Measurements from ENCODE around the gene CLTA.
A peak's percentile ranks its signal among the peaks of the same experiment; 100 is the strongest.

CLTA gene, protein sequence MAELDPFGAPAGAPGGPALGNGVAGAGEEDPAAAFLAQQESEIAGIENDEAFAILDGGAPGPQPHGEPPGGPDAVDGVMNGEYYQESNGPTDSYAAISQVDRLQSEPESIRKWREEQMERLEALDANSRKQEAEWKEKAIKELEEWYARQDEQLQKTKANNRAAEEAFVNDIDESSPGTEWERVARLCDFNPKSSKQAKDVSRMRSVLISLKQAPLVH

GRCh38 chr9:36190388-36191289 is at the start of gene CLTA:
Gene CLTA (plus strand): TSS chr9:36190921. CDS start chr9:36191057, 136 bp downstream.
- DNase-seq (ENCODE audit: low read depth), result peak; percentile 89

DNA sequence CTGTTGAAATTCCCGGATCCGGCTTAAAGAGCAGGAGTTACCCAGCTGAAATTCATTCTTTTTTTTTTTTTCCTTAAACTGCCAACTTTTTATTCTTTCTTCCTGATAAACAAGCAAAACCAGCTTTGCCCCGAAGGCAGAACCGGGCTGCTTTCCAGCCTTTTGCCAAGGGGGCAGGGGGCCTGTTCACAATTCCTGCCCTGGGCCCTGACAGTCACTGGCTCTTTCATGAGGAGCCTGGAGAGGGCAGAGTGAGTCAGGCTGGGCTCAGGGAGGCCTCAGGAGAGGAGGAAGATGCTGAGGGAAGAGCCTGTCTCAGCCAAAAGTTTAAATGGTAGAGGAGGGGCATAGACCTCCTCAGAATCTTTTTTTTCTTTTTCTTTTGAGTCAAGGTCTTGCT is 49.4 kb upstream of the CLTA start:
- DNase-seq (ENCODE audit: low read depth), result no peak

GRCh38 chr9:36141761-36142160 is 49.0 kb upstream of the CLTA start:
- no peak for DNase-seq (ENCODE audit: low read depth)

- DNase-seq (ENCODE audit: low read depth), result no peak
These were observed 48.0 kb upstream of the CLTA start for GRCh38 chr9:36142510-36143244.

GRCh38 chr9:36143245-36143641 is 47.5 kb upstream of the CLTA start:
- no peak for DNase-seq (ENCODE audit: low read depth)

GRCh38 chr9:36144309-36145232 is 46.1 kb upstream of the CLTA start:
- DNase-seq (ENCODE audit: low read depth), result no peak

DNA sequence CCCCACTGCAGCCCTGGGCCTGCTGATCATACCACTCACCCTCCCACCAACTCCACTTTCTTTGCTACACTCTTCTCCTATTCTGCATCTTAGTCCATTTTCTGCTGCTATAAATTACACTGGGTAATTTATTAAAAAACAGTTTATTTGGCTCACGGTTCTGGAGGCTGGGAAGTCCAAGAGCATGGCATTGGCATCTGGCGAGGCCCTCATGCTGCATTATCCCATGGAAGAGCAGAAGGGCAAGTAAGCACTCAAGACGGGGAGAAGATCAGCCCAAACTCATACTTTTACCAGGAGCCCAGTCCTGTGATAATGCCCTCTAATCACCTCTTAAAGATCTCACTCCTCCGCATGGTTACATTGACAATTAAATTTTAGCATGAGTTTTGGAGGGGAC is 44.8 kb upstream of the CLTA start:
- no peak for DNase-seq (ENCODE audit: low read depth)

- no peak for DNase-seq (ENCODE audit: low read depth)
These were observed 44.1 kb upstream of the CLTA start for GRCh38 chr9:36146651-36147050.

GRCh38 chr9:36147441-36148175 is 43.1 kb upstream of the CLTA start:
- no peak for DNase-seq (ENCODE audit: low read depth)

- peak; percentile 65 for DNase-seq (ENCODE audit: low read depth)
These were observed 42.2 kb upstream of the CLTA start for GRCh38 chr9:36148311-36149051.

DNA sequence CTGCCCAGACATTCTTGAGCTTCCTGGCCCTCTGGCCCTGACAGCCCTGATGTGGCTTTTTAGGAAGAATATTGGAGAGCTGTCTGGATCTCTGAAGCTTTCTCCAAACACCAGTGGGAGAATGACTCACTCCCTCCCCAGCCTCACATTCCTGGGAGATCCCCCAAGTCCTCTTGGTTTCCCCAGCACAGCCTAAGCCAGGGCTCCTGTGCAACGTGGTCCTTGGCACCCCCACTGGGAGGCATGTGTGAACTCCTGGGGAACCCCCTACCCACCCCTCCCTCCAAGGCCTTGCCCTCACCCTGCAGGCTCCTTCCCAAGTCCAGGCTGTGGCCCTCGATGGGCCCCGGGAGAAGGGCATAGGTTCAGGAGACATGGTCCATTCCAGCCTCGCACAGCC is 41.5 kb upstream of the CLTA start:
- DNase-seq (ENCODE audit: low read depth), result no peak

DNA sequence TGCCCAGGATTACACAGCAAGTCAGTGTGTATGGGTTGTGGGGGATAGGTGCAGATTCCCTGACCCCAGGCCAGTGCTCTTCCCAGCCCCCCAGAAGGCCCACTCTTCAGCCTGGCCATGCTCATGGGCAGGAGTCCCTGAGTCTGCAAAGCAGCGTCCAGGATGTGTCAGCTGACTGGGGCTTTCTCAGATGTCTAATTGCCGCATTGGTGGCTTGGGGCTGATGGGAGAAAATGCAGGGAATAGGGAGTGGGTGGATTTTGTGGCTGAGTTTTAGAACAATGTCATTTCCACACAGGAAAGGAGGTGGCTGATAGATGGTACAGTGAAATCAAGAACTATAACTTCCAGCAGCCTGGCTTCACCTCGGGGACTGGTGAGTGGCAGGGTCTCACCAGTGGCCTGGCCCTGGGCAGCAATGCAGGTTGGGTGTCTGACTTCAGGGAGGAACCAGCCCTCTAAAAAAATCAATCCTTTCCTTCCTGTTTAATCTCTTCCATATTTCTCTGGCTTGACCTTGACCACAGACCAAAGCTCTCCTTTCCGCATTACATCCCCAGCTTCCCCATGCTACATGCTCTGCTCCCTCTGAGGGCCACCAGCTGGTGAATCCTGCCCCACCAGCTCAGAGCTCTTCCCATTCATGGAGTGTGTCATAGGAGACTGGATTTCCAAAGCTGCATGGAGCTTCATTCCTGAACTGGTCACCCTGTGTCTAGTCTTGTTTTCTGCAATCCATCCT is 40.0 kb upstream of the CLTA start:
- no peak for DNase-seq (ENCODE audit: low read depth)

DNA sequence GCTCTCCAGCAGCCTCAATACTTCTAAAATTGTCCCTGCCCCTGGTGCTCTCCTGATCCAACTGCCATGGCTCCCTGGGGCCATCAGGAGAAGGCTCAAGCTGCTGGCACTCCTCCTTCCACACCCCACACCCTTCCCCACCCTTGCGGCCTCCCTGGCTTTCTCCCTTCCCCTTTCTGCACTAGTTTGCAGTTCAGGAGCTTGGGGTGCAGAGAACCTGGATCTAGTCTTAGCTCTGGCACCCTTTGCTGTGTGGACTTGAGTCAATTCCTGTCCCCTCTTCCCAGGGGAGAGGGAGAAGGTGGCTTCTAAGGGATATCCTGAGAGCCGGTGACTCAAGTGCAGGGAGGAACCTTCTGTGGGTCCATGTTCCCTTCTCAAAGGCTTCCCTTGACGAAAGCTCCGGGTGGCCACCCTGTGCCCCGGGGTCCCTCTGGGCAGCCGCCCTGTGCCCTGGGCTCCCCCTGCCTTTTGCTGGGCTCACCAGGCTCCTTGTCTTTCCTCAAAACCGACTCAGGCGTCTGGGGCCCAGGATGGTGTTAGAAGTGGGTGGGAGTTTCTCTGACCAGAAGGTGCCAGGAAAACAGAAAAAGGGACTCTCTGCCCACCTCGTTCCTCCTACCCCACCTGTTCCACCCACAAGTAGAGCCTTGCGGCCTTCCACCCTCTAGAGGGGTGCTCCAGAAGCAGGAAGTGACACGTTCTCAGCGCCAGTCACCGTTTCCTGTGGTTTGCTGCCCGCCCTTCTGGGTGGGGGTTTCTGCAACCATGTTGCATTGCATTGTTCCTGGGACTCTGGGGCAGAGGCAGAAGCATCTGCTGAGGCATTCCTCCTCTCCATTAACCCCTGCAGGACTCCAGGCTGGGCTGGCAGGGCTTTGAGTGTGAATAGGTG is 39.2 kb upstream of the CLTA start:
- DNase-seq (ENCODE audit: low read depth), result peak; percentile 80

- DNase-seq (ENCODE audit: low read depth), result no peak
These were observed 37.8 kb upstream of the CLTA start for GRCh38 chr9:36152741-36153438.

DNA sequence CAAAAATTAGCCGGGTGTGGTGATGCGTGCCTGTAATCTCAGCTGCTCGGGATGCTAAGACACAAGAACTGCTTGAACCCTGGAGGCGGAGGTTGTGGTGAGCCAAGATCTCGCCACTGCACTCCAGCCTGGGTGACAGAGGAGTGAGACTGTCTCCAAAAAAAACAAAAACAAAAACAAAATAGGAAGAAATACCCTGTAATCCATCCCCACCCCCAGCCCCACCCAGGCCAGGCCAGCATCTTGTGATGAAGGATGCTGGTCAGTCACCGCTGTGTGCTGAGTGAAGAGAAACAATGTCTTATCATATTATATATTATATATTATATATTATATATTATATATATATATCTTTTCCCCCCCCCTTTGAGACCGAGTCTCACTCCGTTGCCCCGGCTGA is 37.0 kb upstream of the CLTA start:
- DNase-seq (ENCODE audit: low read depth), result no peak

DNA sequence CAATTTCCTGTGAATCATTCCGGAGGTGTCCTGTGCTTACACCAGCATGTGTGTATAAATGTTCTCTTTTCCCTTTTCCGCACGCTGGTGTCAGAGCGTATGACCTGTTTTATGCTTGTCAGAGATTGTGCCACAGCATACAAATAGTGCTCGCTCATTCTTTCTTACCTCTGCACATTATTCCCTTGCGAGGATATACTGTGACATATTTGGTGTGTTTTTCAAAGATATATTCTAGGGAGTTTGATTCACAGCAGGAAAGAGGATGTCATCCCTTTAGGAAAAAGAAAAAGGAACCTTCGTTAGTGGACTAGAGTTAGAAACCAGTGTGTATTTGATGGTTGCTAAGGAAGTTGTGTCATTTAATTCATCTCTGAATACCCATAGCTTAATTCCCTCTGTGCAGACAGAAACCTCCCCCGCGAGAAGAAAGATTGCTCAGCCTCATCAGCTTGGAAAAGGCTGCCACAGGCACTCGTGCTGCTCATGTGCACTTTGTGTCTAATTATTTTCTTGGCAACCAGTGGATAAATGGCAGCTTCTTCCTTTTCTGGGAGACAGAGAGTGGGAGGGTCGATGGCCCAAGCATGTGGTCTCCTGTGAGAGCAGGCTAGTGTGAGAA is 36.3 kb upstream of the CLTA start:
- no peak for DNase-seq (ENCODE audit: low read depth)

- DNase-seq (ENCODE audit: low read depth), result no peak
These were observed 34.6 kb upstream of the CLTA start for GRCh38 chr9:36156116-36156515.
